ENCODE data around the gene CERS4.

CERS4 gene

GRCh38 chr19:8302734-8303133 is 93.6 kb downstream of the CERS4 start:
- Histone ChIP-seq H3K4me2 (ENCODE audit: low read depth, low read length, poor library complexity, severe bottlenecking) (no peak overlapping the region), H4K20me1 (ENCODE audit: low read depth, low read length) (no peaks in the 10 kb centered on the region), H3K9me3 (ENCODE audit: insufficient read depth, low read length) (no peaks in the 10 kb centered on the region), H3K27ac (ENCODE audit: low read depth, low read length) (no peak overlapping the region), H2AFZ (ENCODE audit: low read depth, low read length, severe bottlenecking) (no peak overlapping the region), H3F3A (ENCODE audit: insufficient read depth) (no peaks in the 10 kb centered on the region), H3K79me2 (ENCODE audit: insufficient read depth, low read length) (peaks cover 25% of the 10 kb centered on the region), H3K36me3 (ENCODE audit: low read length) (no peaks in the 10 kb centered on the region), H3K27me3 (ENCODE audit: low read length) (no peaks in the 10 kb centered on the region), H3K4me3 (ENCODE audit: insufficient read depth, low read length, poor library complexity, severe bottlenecking) (no peak overlapping the region), H3K9me2 (replicated peaks; ENCODE audit: insufficient read depth, low read length) (no peaks in the 10 kb centered on the region), H3K9ac (ENCODE audit: low read length) (no peak overlapping the region)
- TF ChIP-seq CTCF (IDR thresholded peaks at IDR 0.05; ENCODE audit: insufficient read depth, low read length, poor library complexity, severe bottlenecking) (no peak), EZH2phosphoT487 (conservative IDR thresholded peaks at IDR 0.05; ENCODE audit: low read length) (no peak)

- Histone ChIP-seq H3K9me2 (replicated peaks; ENCODE audit: insufficient read depth, low read length) (no peaks in the 10 kb centered on the region), H3K9ac (ENCODE audit: low read length) (no peak overlapping the region), H3K4me2 (ENCODE audit: low read depth, low read length, poor library complexity, severe bottlenecking) (no peak overlapping the region), H3K4me3 (ENCODE audit: insufficient read depth, low read length, poor library complexity, severe bottlenecking) (no peak overlapping the region), H3K79me2 (ENCODE audit: insufficient read depth, low read length) (peaks cover 26% of the 10 kb centered on the region), H4K20me1 (ENCODE audit: low read depth, low read length) (no peaks in the 10 kb centered on the region), H3K27me3 (ENCODE audit: low read length) (no peaks in the 10 kb centered on the region), H3K9me3 (ENCODE audit: insufficient read depth, low read length) (no peaks in the 10 kb centered on the region), H3K27ac (ENCODE audit: low read depth, low read length) (no peak overlapping the region), H3K36me3 (ENCODE audit: low read length) (no peaks in the 10 kb centered on the region), H2AFZ (ENCODE audit: low read depth, low read length, severe bottlenecking) (no peak overlapping the region), H3F3A (ENCODE audit: insufficient read depth) (no peaks in the 10 kb centered on the region)
- TF ChIP-seq CTCF (IDR thresholded peaks at IDR 0.05; ENCODE audit: insufficient read depth, low read length, poor library complexity, severe bottlenecking) (no peak), EZH2phosphoT487 (conservative IDR thresholded peaks at IDR 0.05; ENCODE audit: low read length) (no peak)
Observed at GRCh38 chr19:8304841-8305621, 95.9 kb downstream of the CERS4 start.

GRCh38 chr19:8305798-8306197 is 96.6 kb downstream of the CERS4 start:
- Histone ChIP-seq H3K27ac (ENCODE audit: low read depth, low read length) (no peak overlapping the region), H3K9ac (ENCODE audit: low read length) (no peak overlapping the region), H2AFZ (ENCODE audit: low read depth, low read length, severe bottlenecking) (no peak overlapping the region), H3K4me3 (ENCODE audit: insufficient read depth, low read length, poor library complexity, severe bottlenecking) (no peak overlapping the region), H3K27me3 (ENCODE audit: low read length) (no peaks in the 10 kb centered on the region), H3K9me3 (ENCODE audit: insufficient read depth, low read length) (no peaks in the 10 kb centered on the region), H4K20me1 (ENCODE audit: low read depth, low read length) (no peaks in the 10 kb centered on the region), H3K9me2 (replicated peaks; ENCODE audit: insufficient read depth, low read length) (no peaks in the 10 kb centered on the region), H3K79me2 (ENCODE audit: insufficient read depth, low read length) (peaks cover 26% of the 10 kb centered on the region), H3K4me2 (ENCODE audit: low read depth, low read length, poor library complexity, severe bottlenecking) (no peak overlapping the region), H3F3A (ENCODE audit: insufficient read depth) (no peaks in the 10 kb centered on the region), H3K36me3 (ENCODE audit: low read length) (no peaks in the 10 kb centered on the region)
- TF ChIP-seq EZH2phosphoT487 (conservative IDR thresholded peaks at IDR 0.05; ENCODE audit: low read length), result no peak
- TF ChIP-seq CTCF (IDR thresholded peaks at IDR 0.05; ENCODE audit: insufficient read depth, low read length, poor library complexity, severe bottlenecking), result no peak

Measured in SU-DHL-6 (cell line).